DOHH2 (cell line): ENCODE results near the gene PMP22.

ENCODE experiments used
- H3F3A ChIP-seq: fragments of 200-600 bp; sonication (generic), shearing (Covaris generic); 2 replicates; pipeline ENCODE4 v1.6.0; 2016; ENCODE audit warnings: antibody characterized with exemption, mild to moderate bottlenecking; ENCODE audit not compliant: control insufficient read depth, insufficient read depth
- H3K27ac ChIP-seq: fragments of 200-600 bp; sonication (generic); 2 replicates; pipeline ENCODE4 v1.5.1; 2014; ENCODE audit warnings: low read depth, mild to moderate bottlenecking, low read length, moderate library complexity
- H3K27me3 ChIP-seq: fragments of 200-600 bp; sonication (generic); 2 replicates; pipeline ENCODE4 v1.6.1; 2014; ENCODE audit warnings: mild to moderate bottlenecking, low read length, mixed read lengths; ENCODE audit not compliant: control insufficient read depth
- H3K36me3 ChIP-seq: fragments of 200-600 bp; sonication (generic); 2 replicates; pipeline ENCODE4 v1.6.1; 2014; ENCODE audit warnings: mild to moderate bottlenecking, low read length, moderate library complexity, mixed read lengths; ENCODE audit not compliant: control insufficient read depth
- H3K4me1 ChIP-seq: fragments of 200-600 bp; sonication (generic); 2 replicates; pipeline ENCODE4 v1.6.1; 2014; ENCODE audit warnings: mild to moderate bottlenecking, low read length, mixed read lengths; ENCODE audit not compliant: control insufficient read depth
- H3K4me2 ChIP-seq: fragments of 200-600 bp; sonication (generic); 2 replicates; pipeline ENCODE4 v1.6.0; 2014; ENCODE audit warnings: mild to moderate bottlenecking, low read length, moderate library complexity
- H3K4me3 ChIP-seq: fragments of 200-600 bp; sonication (generic); 2 replicates; pipeline ENCODE4 v1.5.1; 2014; ENCODE audit warnings: mild to moderate bottlenecking, low read length, mixed read lengths
- H3K79me2 ChIP-seq: fragments of 200-600 bp; sonication (generic); 2 replicates; pipeline ENCODE4 v1.6.1; 2014; ENCODE audit warnings: mild to moderate bottlenecking, low read length, mixed read lengths; ENCODE audit not compliant: control insufficient read depth
- H3K9me2 ChIP-seq: fragments of 200-600 bp; sonication (generic); replicated peaks from 2 replicates; pipeline ENCODE4 v1.6.1; 2014; ENCODE audit warnings: mild to moderate bottlenecking, low read length, mixed read lengths; ENCODE audit not compliant: control insufficient read depth
- H3K9me3 ChIP-seq: fragments of 200-600 bp; sonication (generic); 2 replicates; pipeline ENCODE4 v1.6.1; 2014; ENCODE audit warnings: antibody characterized with exemption, low read length, mixed read lengths; ENCODE audit not compliant: control insufficient read depth, insufficient read depth
- H4K20me1 ChIP-seq: fragments of 200-600 bp; sonication (generic); 2 replicates; pipeline ENCODE4 v1.6.0; 2014; ENCODE audit warnings: low read depth, mild to moderate bottlenecking, antibody characterized with exemption, low read length, moderate library complexity; ENCODE audit not compliant: control insufficient read depth, insufficient read depth
- EZH2phosphoT487 ChIP-seq: fragments of 200-600 bp; sonication (generic); IDR thresholded peaks from 2 replicates; pipeline ENCODE4 v1.6.1; 2017; ENCODE audit warnings: borderline replicate concordance, mild to moderate bottlenecking, antibody characterized with exemption, low read length, moderate library complexity, mixed read lengths
- TF ChIP-seq, protein P1 (sequence below): fragments of 200-600 bp; sonication (generic); IDR thresholded peaks from one replicate; pipeline ENCODE4 v1.5.1; 2014; ENCODE audit warnings: antibody characterized with exemption, mild to moderate bottlenecking, low read depth, low read length; ENCODE audit not compliant: poor library complexity, severe bottlenecking

The PMP22 gene

DNA sequence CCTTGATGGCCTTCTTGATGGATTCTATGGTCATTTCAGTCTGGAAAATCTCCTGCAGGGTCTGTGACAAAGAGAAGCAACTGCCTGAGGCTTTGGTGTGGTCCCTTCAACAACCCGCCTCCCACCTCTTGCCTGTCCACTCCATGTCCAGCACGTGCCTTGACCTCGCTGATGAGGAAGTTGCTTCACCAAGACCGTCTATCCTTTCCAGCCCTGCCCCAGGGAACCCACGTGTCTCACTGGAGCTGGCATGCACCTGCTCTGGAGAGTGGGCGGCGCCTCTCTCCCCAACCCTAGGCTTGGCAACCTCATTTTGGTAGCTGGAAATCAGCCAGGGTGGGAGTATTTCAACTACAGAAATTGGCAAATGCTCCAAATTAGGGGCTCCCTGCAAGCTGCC is 43.6 kb upstream of the PMP22 start:
- Histone ChIP-seq H3K27me3 (no peaks in the 10 kb centered on the region), H3K9me2 (no peaks in the 10 kb centered on the region), H3K36me3 (no peaks in the 10 kb centered on the region), H3K9me3 (no peaks in the 10 kb centered on the region), H3K79me2 (no peaks in the 10 kb centered on the region), H3K4me1 (no peaks in the 10 kb centered on the region), H3K4me2 (no peak overlapping the region), H4K20me1 (no peaks in the 10 kb centered on the region), H3K4me3 (no peak overlapping the region), H3K27ac (no peak overlapping the region), H3F3A (no peaks in the 10 kb centered on the region)
- TF ChIP-seq, protein P1, sequence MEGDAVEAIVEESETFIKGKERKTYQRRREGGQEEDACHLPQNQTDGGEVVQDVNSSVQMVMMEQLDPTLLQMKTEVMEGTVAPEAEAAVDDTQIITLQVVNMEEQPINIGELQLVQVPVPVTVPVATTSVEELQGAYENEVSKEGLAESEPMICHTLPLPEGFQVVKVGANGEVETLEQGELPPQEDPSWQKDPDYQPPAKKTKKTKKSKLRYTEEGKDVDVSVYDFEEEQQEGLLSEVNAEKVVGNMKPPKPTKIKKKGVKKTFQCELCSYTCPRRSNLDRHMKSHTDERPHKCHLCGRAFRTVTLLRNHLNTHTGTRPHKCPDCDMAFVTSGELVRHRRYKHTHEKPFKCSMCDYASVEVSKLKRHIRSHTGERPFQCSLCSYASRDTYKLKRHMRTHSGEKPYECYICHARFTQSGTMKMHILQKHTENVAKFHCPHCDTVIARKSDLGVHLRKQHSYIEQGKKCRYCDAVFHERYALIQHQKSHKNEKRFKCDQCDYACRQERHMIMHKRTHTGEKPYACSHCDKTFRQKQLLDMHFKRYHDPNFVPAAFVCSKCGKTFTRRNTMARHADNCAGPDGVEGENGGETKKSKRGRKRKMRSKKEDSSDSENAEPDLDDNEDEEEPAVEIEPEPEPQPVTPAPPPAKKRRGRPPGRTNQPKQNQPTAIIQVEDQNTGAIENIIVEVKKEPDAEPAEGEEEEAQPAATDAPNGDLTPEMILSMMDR, result no peak
- TF ChIP-seq EZH2phosphoT487, result no peak

GRCh38 chr17:15307710-15308111 is 42.6 kb upstream of the PMP22 start:
- H4K20me1 ChIP-seq, result no peaks in the 10 kb centered on the region
- H3K4me2 ChIP-seq, result no peak overlapping the region
- H3K27me3 ChIP-seq, result no peaks in the 10 kb centered on the region
- no peaks in the 10 kb centered on the region for H3F3A ChIP-seq
- no peaks in the 10 kb centered on the region for H3K79me2 ChIP-seq
- no peaks in the 10 kb centered on the region for H3K36me3 ChIP-seq
- no peaks in the 10 kb centered on the region for H3K9me2 ChIP-seq
- H3K4me1 ChIP-seq, result no peaks in the 10 kb centered on the region
- H3K9me3 ChIP-seq, result no peaks in the 10 kb centered on the region
- no peak overlapping the region for H3K27ac ChIP-seq
- H3K4me3 ChIP-seq, result no peak overlapping the region
- TF ChIP-seq, protein P1, result no peak
- TF ChIP-seq EZH2phosphoT487, result no peak

DNA sequence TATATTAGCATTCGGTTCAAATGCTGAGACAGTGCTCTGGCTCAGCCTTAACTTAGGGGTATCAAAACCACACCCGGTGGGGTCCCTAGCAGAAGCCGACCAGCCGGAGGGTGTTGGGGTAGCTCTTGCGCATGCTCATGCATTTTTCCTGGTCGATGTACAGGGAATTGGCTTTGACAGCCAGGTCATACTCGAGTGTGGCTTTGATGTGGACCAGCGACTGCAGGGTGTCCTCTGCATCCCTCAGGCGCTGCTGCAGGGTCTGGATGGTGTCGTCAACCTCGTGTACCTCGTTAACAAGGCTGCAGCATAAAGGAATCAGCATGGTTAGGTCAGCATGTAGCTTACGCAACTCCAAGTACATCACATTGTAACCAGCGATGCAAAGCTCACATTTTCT is 38.7 kb upstream of the PMP22 start:
- H3K4me2 ChIP-seq, result no peak overlapping the region
- H3K27ac ChIP-seq, result no peak overlapping the region
- H3F3A ChIP-seq, result no peaks in the 10 kb centered on the region
- no peaks in the 10 kb centered on the region for H3K27me3 ChIP-seq
- H4K20me1 ChIP-seq, result no peaks in the 10 kb centered on the region
- no peaks in the 10 kb centered on the region for H3K9me2 ChIP-seq
- H3K36me3 ChIP-seq, result no peaks in the 10 kb centered on the region
- no peaks in the 10 kb centered on the region for H3K79me2 ChIP-seq
- H3K4me3 ChIP-seq, result no peak overlapping the region
- TF ChIP-seq, protein P1, result no peak
- no peak for TF ChIP-seq EZH2phosphoT487
- H3K9me3 ChIP-seq, result no peaks in the 10 kb centered on the region
- H3K4me1 ChIP-seq, result no peaks in the 10 kb centered on the region

GRCh38 chr17:15303268-15303667 is 38.1 kb upstream of the PMP22 start:
- no peaks in the 10 kb centered on the region for H3K9me2 ChIP-seq
- no peaks in the 10 kb centered on the region for H3K79me2 ChIP-seq
- no peak overlapping the region for H3K27ac ChIP-seq
- no peaks in the 10 kb centered on the region for H3K27me3 ChIP-seq
- H3K4me1 ChIP-seq, result no peaks in the 10 kb centered on the region
- TF ChIP-seq EZH2phosphoT487, result no peak
- TF ChIP-seq, protein P1, result no peak
- no peak overlapping the region for H3K4me2 ChIP-seq
- no peaks in the 10 kb centered on the region for H4K20me1 ChIP-seq
- H3K36me3 ChIP-seq, result no peaks in the 10 kb centered on the region
- H3F3A ChIP-seq, result no peaks in the 10 kb centered on the region
- no peak overlapping the region for H3K4me3 ChIP-seq
- H3K9me3 ChIP-seq, result no peaks in the 10 kb centered on the region
